ENCODE data around the gene SBK3.
A peak's percentile ranks its signal among the peaks of the same experiment; 100 is the strongest.
"Not testable (repeated sequence)": the region's sequence is repeated elsewhere in the genome, so short reads cannot be mapped to it uniquely, and the experiment has no call there.

The SBK3 gene

DNA sequence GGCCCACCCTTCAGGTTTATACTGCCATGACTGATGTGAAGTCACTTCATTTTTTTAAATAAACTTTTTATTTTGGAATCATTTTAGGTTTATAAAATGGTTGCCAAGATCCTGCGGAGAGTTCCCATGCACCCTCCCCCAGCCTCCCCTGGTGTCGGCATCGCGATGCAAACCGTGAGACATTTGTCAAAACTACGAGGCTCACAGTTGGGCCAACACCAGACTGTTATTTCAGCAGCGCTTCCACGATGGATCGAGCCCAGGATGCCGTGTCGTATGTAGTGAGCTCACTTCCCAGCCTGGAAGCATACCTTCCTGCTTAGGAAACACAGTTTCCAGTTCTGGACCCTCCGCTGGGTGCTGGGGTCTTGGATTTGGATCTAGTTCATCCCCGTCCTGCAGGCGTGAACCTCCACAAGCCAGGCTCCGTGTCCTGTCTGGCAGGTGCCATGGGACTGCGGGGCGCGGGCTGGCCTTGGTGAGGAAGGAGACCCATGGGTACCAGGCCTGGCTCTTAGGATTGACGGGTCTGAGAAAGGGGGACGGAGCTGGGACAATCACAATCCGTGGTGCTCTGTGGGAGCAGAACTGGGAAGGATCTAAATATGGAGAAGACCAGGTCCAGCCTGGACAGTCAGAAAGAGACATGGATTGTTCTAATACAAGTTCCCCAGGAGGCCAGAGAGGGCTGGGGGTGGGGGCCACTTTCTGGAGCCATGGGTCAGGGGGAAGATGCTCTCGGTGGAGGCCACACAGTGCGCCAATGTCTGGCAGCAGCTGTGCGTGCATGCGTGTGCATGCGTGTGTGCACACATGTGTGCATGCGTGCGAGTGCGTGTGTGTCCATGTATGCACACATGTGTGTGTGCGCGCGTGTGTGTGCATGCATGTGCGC, 6.0 kb downstream of the SBK3 start:
- no peak for DNase-seq (ENCODE audit: low spot score)

DNA sequence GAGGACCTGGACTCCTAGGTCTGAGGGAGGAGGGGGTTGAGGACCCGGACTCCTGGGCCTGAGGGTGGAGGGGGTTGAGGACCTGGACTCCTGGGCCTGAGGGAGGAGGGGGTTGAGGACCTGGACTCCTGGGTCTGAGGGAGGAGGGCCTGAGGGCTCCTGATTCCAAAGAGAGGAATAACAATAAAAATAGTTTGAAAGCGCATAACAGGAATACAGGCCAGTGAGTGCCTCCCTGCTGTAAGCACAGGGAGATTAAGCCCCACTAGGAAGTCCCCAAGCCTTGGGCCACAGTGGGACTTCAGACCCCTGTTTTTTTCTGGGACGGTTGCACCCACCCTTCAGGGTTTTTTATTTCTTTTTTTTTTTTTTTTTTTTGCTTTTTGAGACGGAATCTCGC, 7.2 kb downstream of the SBK3 start:
- DNase-seq (ENCODE audit: low spot score) = no peak

DNA sequence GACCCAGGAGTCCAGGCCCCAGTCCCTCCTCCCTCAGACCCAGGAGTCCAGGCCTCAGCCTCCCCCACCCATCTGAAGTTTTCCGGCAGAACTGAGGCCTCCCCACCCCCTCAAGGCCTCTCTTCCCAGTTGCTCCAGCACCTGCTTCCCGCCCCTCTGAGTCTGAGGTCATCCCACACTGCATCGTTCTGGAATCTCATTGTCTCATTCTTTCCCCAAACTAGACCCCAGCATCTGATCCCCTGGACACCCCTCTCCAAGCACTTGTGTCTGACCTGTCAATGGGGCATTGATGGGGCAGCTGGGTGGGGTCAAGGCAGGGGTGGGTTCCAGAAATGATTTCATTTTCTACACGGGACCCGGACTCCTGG, 7.6 kb downstream of the SBK3 start:
- no peak for DNase-seq (ENCODE audit: low spot score)

DNA sequence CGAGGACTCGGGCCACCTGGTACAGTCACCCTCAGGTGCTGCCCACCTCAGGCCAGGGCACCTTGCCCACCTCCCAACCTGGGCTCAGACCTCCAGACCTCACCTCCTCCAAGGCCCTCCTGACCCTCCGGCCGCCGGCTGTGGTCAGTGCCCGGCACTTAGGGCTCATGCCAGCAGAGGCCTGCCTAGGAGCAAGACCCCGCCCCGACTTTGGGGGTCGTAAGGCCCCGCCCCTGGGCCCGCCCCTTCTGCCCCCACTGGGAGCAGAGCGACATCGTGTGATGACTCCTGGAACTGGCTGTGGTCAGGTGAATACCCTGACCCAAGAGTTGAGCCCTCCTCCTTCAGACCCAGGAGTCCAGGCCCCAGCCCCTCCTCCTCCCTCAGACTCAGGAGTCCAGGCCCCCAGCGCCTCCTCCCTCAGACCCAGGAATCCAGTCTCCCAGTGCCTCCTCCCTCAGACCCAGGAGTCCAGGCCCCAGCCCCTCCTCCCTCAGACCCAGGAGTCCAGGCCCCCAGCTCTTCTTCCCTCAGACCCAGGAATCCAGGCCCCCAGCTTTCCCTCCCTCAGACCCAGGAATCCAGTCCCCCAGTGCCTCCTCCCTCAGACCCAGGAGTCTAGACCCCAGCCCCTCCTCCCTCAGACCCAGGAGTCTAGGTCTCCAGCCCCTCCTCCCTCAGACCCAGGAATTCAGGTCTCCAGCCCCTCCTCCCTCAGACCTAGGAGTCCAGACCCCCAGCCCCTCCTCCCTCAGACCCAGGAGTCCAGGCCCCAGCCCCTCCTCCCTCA, 8.2 kb downstream of the SBK3 start, which contains the start of gene SBK2:
Gene SBK2 (minus strand): TSS at position 183 of the 790 bp plus-strand sequence. CDS start 839 bp downstream, outside the sequence.
- no peak for DNase-seq (ENCODE audit: low spot score)

GRCh38 chr19:55536366-55536765, 9.0 kb downstream of the SBK3 start:
- DNase-seq (ENCODE audit: low spot score) = no peak

DNA sequence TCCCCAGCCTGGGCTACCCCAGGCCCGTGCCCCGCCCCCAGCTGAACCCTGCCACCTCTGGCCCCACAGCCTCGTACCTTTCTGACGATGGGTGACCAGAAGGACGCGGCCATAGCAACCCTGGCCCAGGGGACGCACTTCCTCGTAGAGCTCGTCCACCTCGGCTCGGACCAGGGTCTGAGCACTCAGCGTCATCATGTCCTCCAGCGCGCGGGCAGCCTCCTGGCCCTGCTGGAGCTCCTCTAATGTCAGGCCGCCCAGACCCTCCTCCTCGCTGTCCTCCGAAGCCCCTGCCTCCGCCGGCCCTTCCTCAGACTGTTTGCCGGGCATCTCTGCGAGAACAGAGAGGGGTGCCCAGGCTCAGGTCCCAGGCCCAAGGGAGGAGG, 9.4 kb downstream of the SBK3 start:
- no peak for DNase-seq (ENCODE audit: low spot score)

- DNase-seq (ENCODE audit: low spot score) = no peak
Observed at GRCh38 chr19:55535173-55535964, 10.0 kb downstream of the SBK3 start.

GRCh38 chr19:55534280-55534679, 11.1 kb downstream of the SBK3 start:
- DNase-seq (ENCODE audit: low spot score) = not testable (repeated sequence)

GRCh38 chr19:55530996-55531395, 14.3 kb downstream of the SBK3 start:
- no peak for DNase-seq (ENCODE audit: low spot score)

- no peak for DNase-seq (ENCODE audit: low spot score)
Observed at GRCh38 chr19:55529636-55530234, 15.6 kb downstream of the SBK3 start.

DNA sequence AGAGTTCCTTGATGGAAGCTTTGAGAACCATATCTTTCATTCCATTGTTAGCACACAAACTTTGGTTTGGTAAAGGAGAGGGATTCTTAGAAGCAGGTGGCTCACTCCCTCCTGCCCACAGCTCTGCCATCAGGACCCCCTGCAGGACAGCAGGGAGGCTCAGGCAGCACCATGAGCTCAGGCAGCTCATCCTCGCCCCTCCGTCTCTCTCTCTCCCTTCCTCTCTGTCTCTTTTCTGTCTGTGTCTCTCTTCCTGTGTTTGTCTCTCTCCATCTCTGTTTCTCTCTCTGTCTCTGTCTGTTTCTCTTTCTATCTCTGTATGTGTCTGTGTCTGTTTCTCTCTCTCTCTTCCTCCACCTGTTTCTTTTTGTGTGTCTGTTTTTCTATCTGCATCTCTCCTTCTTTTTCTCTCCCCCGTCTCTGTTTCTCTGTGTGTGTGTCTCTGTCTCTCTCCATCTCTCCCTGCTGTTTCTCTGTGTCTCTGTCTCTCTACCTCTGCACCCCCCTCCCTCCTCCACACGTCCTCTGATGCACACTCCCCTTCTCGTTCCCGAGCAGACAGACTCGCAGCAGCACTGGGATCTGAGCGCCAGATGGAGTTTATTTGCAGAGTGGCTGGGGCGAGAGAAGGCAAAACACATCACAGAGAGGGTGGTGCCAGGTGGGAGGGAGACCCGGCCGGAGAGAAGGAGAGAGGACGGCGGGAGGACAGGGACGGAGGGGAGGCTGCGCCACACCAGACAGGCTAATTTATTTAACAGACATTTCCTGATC, 17.1 kb downstream of the SBK3 start:
- DNase-seq (ENCODE audit: low spot score) = no peak

- DNase-seq (ENCODE audit: low spot score) = no peak
Observed at GRCh38 chr19:55527197-55528029, 17.9 kb downstream of the SBK3 start.

DNA sequence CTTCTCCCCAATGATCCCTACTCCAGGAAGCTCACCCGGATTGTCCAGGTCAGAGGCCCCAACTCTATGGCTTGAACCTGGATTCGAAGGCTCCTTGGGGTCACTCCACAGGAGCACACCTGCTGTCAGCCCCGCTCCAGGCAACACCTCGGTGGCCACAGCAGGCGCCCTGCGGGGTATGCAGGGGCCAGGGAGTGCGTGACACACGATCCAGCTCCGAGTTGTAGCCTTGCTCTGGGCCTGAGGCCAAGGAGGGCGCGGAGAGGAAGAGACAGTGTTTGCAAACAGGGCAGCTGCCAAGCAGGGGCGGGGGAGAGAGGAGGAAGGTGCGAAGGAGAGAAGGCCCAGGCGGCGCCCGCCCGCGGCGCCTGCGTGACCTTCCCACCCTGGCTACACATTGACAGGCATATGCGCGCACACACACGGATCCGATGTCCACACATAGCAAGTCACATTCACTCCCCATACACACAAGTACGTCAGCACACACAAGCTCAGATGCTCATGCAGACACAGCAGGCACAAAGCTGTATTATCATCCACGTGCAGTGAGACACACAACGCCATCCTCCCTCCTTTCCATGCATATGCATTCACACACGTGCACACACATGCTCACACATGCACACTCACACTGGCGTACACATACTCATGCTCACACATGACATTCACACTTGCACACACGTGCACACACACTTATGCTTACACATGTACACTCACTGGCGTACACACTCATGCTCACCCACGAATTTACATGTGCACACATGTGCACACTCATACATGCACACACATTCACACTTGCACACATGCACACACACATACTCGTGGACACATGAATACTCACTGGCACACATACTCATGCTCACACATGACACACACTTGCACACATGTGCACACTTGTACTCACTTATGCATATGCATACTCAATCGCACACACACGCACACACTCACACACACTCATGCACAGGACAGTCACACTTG, 18.8 kb downstream of the SBK3 start:
- peak; percentile 57 for DNase-seq (ENCODE audit: low spot score)

DNA sequence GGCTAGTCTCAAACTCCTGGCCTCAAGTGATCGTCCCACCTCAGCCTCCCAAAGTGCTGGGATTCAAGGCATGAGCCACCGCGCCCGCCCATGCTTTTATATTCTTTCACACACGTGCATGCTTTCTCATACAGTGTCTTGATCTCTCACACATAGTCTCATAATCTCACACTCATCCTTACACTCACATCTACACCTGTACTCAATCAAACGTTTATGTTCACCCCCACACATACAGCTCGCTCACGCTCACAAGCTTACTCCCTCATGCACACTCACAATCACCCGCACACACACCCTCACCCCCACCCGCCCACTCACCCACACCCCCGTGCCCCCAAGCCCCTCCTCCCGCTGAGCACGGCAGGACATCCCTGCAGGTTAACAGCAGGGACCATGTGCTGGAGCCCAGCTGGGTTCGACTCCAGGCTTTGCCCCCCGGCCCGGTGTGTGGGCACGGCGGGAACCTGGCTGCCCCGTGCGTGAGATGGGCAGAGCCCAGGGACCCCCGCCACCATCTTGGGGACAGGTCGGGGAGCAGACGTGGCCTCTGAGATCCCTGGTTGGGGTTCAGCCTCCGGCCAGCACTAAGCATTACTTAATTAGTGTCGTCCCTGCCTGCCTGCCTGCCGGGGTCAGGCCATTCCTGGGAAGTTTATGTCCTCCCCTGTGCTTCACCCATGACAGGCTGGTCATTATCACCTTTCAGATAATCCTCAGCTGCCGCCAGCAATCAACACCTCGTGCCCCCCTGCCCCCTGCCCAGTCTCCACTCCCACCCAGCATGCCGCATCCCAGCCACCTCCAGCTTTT, 19.8 kb downstream of the SBK3 start:
- no peak for DNase-seq (ENCODE audit: low spot score)

- DNase-seq (ENCODE audit: low spot score) = no peak
Observed at GRCh38 chr19:55520691-55521292, 24.6 kb downstream of the SBK3 start.

- DNase-seq (ENCODE audit: low spot score) = peak; percentile 54
Observed at GRCh38 chr19:55519451-55520311, 25.7 kb downstream of the SBK3 start.
